ENCODE data around the gene PCNT. TPM values are rescaled to one million over a fixed set of nuclear protein-coding genes. Genes with fewer than 3 reads are reported as not detected.
A peak's percentile ranks its signal among the peaks of the same experiment; 100 is the strongest.

Gene PCNT
- total and polyA plus RNA-seq, 2 of the 8 experiments (the other 6 are each of a cell fraction or from before 2014, with no cell fraction given): 9.9 to 45.1 TPM

DNA sequence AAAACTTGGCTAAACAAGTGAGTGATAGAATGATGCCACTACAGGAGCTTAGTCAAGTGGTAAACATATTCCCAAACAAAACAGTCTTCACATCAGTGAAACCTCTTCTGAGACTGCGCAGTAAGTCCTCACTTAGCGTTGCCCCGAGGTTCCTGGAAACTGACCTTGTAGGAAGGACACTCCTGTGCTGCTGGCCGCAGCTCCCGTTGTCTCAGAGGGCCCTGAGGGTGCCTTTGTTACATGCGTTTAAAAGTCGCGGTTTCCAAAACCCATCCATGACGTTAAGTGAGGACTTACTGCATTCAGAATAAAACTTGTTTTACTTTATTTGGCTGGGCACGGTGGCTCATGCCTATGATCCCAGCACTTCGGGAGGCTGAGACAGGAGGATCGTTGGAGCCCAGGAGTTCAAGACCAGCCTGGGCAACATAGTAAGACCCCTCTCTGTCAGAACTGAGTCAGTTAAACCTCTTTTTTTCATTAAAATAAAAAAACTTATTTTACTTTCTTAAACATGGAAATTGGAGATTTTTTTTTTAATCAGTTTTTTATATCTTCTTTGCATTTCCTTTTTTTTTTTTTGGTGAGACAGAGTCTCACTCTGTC lies 98.8 kb downstream of the PCNT start:
- Histone ChIP-seq H3K4ac (replicated peaks; ENCODE audit: insufficient read length, low read depth, low read length) (no peak overlapping the region), H2BK20ac (ENCODE audit: low read length) (peak overlapping the region; percentile 77; the same call in 1 of the 2 replicates), H3K9me3 (ENCODE audit: insufficient read depth in 2 of 2, low read depth in 1 of 2, low read length in 1 of 2) (no peaks in the 10 kb centered on the region), H3K14ac (ENCODE audit: insufficient read length) (no peak overlapping the region), H2BK5ac (ENCODE audit: low read depth, low read length) (peak overlapping the region; percentile 86; the same call in 1 of the 2 replicates), H3K27ac (ENCODE audit: low read depth, low read length) (no peak overlapping the region), H3K79me1 (ENCODE audit: low read depth, low read length) (no peaks in the 10 kb centered on the region), H3K18ac (ENCODE audit: extremely low read depth, low read length) (peak overlapping the region; percentile 48), H2BK120ac (replicated peaks; ENCODE audit: low read depth, low read length) (peak overlapping the region; percentile 11), H4K91ac (replicated peaks; ENCODE audit: insufficient read length, low read length) (peak overlapping the region; percentile 20), H3K23me2 (ENCODE audit: low read depth, low read length) (0 out of 2 replicates have a peak, but pooled peaks cover 2% of the 10 kb centered on the region), H3K23ac (ENCODE audit: insufficient read length) (no peak overlapping the region), H4K20me1 (replicated peaks in 1 of 2; ENCODE audit: control insufficient read depth in 1 of 2, insufficient read depth in 2 of 2, low read length in 2 of 2) (no peaks in the 10 kb centered on the region), H4K5ac (ENCODE audit: insufficient read length, low read depth, low read length) (no peak overlapping the region), H3K9ac (replicated peaks in 1 of 4; ENCODE audit: extremely low read depth in 1 of 4, low read depth in 3 of 4, low read length in 3 of 4) (no peak overlapping the region), H3K36me3 (ENCODE audit: control insufficient read depth in 2 of 4, insufficient read depth in 4 of 4, low read length in 3 of 4) (peaks cover 4 to 18% (median 11%) of the 10 kb centered on the region in 4 experiments; a peak in 5 of 8 replicates), H2AFZ (ENCODE audit: low read length) (no peak overlapping the region), H2BK12ac (ENCODE audit: low read depth, low read length) (peak overlapping the region; percentile 18; the same call in 1 of the 2 replicates), H3K4me1 (replicated peaks in 1 of 4; ENCODE audit: control insufficient read depth in 3 of 4, insufficient read depth in 4 of 4, low read length in 3 of 4) (peaks cover 0 to 16% (median 6%) of the 10 kb centered on the region in 4 experiments; a peak in 5 of 7 replicates), H2BK15ac (ENCODE audit: low read length) (no peak overlapping the region; the same call in 1 of the 2 replicates), H3K79me2 (ENCODE audit: control insufficient read depth in 1 of 2, insufficient read depth in 2 of 2, low read length in 2 of 2) (no peaks in the 10 kb centered on the region), H3K56ac (replicated peaks; ENCODE audit: insufficient read length, low read depth, low read length) (no peak overlapping the region), H3K4me3 (ENCODE audit: extremely low read depth in 1 of 4, insufficient read depth in 2 of 4, low read depth in 3 of 4, low read length in 4 of 4) (no peak overlapping the region), H2AK5ac (ENCODE audit: low read depth, low read length) (no peak overlapping the region), H3K27me3 (replicated peaks in 1 of 4; ENCODE audit: control insufficient read depth in 3 of 4, extremely low read depth in 1 of 4, insufficient read depth in 3 of 4, low read length in 3 of 4) (no peaks in the 10 kb centered on the region), H3K4me2 (ENCODE audit: insufficient read depth in 1 of 2, low read depth in 2 of 2, low read length in 2 of 2) (no peak overlapping the region), H4K8ac (ENCODE audit: extremely low read depth, insufficient read depth, low read length) (no peak overlapping the region)
- DNase-seq (ENCODE audit: low read depth in 1 of 2, low spot score in 2 of 2): no peak
- no peak for FAIRE-seq
- CTCF ChIA-PET (ENCODE audit: partially characterized antibody): interaction anchor here (1.0 kb wide), 1 partner anchor 11 kb away, joined by 3 read pairs; no protein-coding TSS in a partner anchor
- 77% methylated on average over 12 of the region's 12 CpGs; no CpG with 5 or more reads in 1 of the 2 experiments for WGBS, 2 experiments (ENCODE audit: extremely low coverage in 1 of 2, insufficient coverage in 1 of 2, insufficient read length in 1 of 2, insufficient replicate concordance in 2 of 2, low coverage in 1 of 2, low lambda C conversion rate in 2 of 2, missing lambda C conversion rate in 1 of 2)
- POLR2A ChIA-PET (ENCODE audit: partially characterized antibody): interaction anchor here (1.9 kb wide), 1 partner anchor 11 kb away, joined by 7 read pairs; no protein-coding TSS in a partner anchor
- TF ChIP-seq POLR2A (IDR thresholded peaks at IDR 0.05; ENCODE audit: control extremely low read depth in 1 of 2, low read depth in 2 of 2, low read length in 2 of 2) (no peak), SAP30 (IDR thresholded peaks at IDR 0.05; ENCODE audit: insufficient read depth, insufficient replicate concordance, low read length) (no peak), RXRA (IDR thresholded peaks at IDR 0.05; ENCODE audit: insufficient read depth, low read depth, low read length) (no peak), PHF8 (conservative IDR thresholded peaks at IDR 0.05; ENCODE audit: low read depth, low read length) (no peak), SRF (IDR thresholded peaks at IDR 0.05; ENCODE audit: low read depth, low read length) (no peak), RNF2 (IDR thresholded peaks at IDR 0.05; ENCODE audit: borderline replicate concordance, low read depth, low read length, missing control alignments, poor library complexity, severe bottlenecking) (no peak), POLR2AphosphoS5 (IDR thresholded peaks at IDR 0.05; ENCODE audit: low read depth, low read length) (no peak), RAD21 (IDR thresholded peaks at IDR 0.05 in 1 of 2, conservative IDR thresholded peaks at IDR 0.05 in 1 of 2; ENCODE audit: low read depth in 2 of 2, low read length in 2 of 2) (no peak), YY1 (IDR thresholded peaks at IDR 0.05; ENCODE audit: low read depth, low read length) (no peak), GABPA (IDR thresholded peaks at IDR 0.05; ENCODE audit: borderline replicate concordance, insufficient read depth, low read length) (no peak), NANOG (IDR thresholded peaks at IDR 0.05; ENCODE audit: insufficient read depth, low read depth, low read length, poor library complexity, severe bottlenecking) (no peak), SP1 (IDR thresholded peaks at IDR 0.05; ENCODE audit: low read depth, low read length) (no peak)
